GM18867 (cell line): ENCODE results near the gene MGMT.

Experiments used
- ATAC-seq: cut with Tn5 transposase; IDR thresholded peaks from one replicate; pipeline ENCODE4 v1.9.1; 2021; ENCODE audit warnings: mild to moderate bottlenecking, moderate library complexity; ENCODE audit not compliant: unreplicated experiment

Gene MGMT

DNA sequence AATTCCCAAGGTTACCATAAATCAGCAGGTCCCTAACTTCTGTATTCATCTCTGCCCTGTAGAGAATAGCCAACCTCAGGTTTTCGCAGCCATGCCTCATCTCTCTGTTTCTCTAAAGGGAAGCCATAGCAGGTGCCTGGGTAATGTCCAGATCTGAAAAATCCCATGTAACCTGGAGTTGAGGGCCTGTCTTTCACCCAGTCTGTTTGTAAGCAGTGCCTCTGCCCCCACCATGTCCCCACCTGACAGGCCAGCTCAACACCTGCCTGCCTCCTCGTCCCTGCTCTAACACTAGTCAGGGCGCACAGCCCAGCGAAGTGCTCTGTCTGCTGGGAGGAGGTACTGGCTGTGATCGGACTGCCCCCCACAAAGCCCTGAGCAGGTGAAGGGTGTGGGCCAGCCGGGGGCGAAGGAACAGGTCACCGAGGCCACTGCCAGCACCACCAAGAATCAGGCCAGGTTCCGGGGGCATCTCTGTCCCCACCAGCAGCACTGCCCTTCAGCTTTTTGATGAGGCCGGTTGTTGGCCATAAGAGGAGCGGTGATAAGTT, 210.4 kb downstream of the MGMT start:
- no peak for ATAC-seq

DNA sequence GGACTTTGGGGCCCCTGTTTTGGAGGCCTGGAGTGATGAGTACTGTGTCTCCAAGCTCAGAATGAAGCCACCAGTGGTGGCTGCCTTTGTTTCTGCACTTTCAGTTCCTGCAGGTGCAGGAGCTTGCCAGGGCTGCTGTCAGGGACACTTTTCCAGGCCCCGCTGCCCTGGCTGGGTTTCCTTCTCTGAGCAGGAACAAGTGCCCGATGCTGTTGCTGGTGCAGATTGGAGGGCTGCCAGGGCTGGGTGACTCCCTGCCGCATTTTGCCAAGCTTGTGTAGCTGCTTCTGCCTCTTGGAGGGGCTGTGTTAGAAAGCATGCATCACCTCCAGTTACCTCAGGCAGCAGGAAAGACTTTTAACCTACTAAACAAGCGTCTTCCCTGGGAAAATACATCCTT, 211.1 kb downstream of the MGMT start:
- ATAC-seq: no peak

DNA sequence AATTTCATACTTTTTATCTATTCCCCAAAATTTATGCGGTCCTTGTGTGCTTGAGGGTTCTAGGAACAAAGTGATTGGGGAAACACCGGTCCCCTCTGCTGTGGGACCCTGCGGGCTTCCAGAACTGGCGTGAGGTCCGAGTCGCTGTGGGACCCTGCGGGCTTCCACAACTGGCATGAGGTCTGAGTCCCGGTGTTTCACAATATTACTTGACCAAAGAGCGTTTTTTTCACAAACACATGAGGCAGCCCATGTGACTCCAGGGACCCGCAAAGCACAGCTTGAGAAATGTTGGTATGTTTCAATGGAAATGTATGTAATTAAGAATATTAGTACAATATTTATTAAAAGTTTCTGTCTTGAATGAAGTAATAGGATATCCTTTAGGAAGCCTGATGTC, 212.2 kb downstream of the MGMT start:
- ATAC-seq: no peak

DNA sequence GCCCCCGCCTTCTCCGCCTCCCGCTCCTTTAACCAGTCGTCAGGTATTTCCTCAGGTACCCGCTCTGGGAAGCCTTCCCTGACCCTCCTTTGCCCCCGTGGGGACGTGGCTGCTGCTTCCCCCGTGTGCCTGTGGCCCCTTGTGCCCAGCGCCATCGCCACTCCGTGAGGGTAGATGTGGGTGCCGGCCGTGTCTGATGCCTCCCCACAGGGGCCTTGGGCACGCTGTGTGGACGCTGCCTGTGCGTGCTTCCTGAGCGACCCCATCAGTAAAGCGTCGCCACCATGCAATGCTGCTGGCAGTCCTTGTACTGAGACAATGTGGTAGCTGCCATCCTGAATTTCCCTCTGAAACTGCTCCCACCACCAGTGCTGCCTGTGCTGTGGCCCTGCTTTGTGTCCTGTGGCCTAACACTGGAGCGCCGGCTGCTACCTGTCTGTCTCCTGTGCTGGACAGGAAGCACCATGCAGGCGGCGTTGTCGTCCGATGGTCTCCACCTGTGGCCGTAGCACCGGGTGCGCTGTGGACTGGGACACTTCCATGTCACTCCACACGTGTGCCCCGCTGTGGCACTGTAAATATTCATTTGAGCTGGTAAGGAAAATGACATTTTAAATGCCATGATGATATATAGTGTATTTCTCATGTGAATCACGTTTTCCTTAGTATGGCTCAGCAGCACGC, 213.8 kb downstream of the MGMT start:
- no peak for ATAC-seq

DNA sequence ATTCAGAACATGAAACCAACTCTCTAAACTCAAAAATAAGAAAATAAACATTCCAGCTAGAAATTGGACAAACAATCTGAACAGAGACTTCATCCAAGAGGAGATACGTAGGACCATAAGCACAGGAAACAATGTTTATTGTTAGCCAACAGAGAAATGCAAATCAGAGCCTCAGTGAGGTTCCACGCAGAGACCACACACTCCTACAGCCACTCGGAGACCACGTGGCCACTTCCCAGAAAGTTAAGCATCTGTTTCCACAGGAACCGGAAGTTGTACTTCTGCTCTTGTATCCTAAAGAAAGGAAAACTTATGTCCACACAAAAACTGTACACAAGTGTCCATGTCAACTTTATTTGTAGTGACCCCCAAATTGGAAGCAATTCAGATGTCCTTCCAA, 214.8 kb downstream of the MGMT start:
- no peak for ATAC-seq

DNA sequence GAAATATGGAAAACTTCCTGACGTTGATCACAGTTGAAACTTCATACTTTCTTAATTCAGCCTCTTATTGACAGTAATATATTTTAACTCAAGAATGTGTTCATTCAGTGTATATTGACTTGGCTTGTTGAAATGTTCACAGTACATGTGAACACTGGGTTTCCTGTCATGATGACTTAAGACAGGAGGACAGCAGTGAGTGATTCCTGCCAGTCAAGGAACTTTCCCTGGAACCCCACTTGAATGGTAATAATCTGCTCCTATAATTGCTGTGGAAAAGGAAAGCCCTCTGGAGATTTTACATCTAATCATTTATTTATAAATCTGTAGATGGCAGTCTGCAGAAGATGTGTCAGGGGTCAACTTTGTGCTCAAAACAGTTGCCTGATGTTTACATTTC, 216.5 kb downstream of the MGMT start:
- no peak for ATAC-seq

DNA sequence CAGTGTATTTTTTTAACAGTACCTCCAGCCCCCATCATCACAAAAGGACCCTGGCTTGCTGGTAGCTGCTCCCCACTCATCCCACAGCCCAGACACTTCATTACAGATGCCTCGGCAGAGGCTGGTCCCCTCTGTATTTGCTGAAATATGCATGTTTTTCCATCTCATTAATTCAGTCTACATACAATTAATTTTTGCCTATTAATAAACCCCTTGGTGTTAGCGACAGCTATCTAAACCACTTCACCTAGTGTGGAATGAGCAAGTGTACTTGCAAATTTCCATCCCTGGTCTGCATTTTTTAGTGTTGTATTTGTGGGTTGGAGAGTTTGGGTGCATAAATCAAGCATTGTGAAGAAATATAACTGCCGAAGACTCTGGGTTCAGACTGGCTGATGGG, 216.9 kb downstream of the MGMT start:
- no peak for ATAC-seq

DNA sequence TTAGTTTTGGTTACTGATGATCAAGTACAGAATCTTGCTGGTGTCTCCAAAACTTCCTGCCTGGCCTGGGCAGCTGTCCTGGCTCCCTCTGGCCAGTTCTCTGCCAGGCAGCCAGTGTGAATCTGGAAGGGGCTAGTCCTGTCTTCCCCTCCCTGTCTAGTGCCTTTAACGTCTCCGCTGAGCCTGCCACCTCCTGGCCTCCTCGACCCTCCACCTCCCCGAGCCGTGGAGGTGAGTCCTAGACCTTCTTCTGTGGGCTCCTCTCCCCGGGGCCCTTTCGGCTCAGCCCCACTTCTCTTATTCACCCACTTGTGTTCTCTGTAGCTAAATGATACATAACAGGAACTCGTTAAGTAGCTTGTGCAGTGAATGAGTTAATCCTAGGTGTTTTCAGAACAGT, 218.2 kb downstream of the MGMT start:
- ATAC-seq: no peak

DNA sequence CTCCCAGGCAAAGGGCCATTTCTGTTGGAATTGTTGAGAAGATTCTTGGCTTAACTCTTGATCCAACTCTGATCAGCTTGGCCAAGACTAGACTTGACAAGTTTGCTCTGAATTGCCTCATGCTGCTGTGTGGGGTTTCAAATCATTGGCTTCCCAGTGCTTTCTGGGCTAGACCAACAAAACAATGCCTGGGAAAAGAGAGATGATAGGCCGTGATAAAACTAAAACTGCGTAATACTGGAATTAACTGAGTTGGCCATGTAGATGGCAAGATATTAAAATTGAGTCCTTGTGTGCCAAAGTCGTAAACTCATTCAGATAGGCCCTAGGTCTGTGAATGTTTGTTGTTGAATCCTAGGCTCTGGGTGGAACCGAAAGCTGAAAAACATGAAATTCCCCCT, 222.6 kb downstream of the MGMT start:
- ATAC-seq: no peak

DNA sequence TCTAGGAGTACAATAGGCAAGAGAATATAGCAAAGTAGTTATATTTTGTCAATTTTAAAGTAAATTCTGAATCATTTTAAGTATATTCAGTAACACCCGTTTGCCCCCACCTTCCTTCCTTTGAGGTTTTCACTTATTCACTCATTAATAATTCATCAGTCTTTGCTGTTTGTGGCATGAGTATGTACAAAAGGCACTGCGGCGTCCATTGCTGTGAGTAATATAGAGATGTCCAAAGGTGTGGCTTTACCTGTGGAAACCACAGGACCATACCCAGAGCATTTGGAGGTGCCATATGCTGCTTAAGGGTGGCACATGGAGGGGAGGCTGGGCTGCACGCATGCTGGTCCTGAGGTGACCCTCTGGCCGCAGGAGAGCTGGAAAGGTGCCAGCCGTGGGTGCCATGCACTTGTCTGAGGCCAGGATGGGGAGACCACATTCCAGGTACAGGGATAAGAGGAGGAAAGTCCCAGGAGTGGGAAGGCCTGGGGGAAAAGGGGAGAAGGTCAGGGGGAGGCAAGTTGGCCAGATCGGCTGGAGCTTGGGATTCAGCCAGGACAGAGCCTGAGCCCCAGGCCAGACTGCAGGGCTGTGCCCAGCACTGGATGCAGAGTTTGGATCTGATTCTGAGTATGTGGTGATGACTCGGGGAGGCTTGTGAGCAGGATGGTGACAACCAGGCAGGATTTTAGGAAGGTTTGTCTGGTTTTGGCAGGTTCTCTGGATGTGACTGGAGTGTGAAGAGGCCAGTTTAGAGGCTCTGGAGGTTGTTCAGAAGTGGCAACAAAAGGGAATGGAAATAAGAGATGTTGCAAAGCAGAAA, 223.4 kb downstream of the MGMT start:
- no peak for ATAC-seq

DNA sequence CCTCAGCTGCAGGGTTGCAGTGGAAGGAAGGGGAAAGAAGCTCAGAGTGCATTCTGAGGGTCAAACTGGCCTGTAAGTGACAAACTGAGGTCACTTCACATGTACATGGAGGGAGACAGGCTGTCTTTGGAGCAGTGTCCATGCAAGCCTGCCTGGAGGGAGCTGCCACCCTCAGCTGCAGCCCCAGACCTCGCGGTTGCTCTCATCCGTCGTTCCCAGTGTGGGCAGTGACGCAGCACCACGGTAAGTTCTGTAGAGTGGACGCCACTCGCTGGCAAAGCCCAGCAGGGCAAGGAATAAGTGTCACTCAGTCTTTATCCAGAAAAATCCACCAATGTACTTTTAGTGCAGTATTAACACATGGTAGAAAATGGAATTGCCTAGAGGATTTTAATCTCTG, 225.7 kb downstream of the MGMT start:
- ATAC-seq: no peak

DNA sequence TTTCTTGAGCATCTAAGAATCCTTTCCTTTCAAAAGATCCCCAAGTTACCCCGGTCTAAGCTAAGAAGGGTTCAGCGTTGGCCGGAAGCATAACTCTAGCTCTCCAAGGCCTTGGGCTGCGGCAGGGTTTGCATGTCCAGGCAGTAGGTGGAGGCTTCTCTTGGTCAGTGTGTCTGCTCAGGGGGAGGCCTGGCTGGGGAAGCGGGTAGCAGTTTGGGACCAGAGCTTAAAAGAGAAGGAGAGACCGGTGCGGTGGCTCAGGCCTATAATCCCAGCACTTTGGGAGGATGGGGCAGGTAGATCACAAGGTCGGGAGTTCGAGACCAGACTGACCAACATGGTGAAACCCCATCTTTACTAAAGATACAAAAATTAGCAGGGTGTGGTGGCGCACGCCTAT, 226.3 kb downstream of the MGMT start:
- no peak for ATAC-seq

DNA sequence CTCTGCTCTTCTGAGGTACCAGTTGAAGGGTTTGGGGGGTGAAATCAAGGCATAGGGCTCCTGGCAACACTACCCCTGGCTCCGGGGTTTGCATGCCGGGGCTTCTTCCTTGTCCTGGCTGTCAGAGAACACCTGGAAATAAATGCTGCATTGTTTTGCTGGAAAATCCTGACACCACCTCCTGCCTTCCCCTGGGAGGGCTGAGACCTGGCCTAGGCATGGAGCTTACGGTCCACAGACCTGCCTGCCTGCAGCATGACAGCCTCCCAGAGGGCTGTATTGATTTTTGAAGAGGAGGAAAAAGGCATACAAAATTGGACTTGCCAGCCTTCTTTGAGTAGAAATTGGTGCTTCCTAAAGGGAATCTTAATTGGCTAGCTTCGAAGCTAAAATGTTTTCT, 227.1 kb downstream of the MGMT start:
- no peak for ATAC-seq

DNA sequence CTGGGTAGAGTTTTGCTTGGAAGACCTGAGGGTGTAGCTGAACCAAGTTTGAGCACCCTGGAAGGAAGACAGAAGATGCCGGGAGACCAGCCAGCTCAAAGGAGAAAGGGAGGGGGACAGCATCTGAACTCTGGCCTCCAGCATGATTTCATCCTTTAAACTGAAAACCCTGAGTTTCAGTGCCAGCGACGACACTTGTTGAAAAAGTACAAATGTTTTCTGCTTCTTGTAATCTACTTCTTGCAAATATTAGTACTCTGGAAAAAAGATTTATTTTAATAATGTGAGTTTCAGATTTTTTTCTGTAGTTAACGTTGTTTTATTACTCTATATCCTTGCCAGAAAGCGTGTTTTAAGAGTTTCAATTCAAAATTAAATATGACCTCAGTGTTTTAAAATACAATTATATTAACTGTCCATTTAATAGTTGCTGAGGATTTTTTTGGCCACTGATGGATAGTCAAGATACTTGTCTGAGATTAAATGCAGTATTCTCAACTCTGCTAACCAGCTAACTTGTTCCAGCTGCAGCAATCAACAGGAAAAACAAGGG, 227.7 kb downstream of the MGMT start:
- no peak for ATAC-seq

DNA sequence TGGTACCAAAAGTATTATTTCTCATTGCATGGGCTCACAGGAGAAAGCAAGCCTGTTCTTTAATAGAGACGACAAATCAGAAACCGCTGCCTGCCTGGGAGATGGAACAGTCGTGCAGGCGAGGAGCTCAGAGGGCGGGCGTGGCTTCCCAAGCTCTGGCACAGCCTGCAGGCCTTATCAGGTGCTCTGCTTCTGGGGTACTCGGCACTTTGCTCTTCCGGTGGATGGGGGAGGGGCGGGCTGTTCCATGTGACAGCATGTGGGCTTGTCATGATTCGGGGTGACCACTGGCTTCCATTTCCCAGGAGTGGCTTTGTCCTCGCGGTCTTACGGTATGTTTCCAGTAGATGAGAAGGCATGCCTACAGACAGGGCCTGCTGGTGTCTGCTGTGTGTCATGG, 228.6 kb downstream of the MGMT start:
- ATAC-seq: no peak

DNA sequence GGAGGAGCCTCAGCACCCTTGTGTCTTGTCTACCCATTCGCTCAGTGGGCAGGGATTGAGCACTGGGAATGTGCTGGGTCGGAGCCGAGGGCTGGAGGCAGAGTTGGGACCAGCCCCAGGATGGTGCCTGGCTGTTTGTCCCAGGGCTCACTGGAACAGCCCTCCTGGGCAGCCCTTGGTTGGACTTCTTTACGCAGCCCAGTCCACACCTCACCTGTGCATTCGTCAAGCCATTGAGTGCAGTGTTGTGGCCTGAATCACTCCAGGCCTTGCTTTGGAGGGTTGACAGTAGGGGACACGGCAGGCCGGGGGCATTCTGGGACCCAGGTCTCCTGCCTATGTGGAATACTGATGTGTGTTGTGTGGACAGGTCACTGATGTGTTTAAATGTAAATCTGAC, 229.6 kb downstream of the MGMT start:
- ATAC-seq: no peak

DNA sequence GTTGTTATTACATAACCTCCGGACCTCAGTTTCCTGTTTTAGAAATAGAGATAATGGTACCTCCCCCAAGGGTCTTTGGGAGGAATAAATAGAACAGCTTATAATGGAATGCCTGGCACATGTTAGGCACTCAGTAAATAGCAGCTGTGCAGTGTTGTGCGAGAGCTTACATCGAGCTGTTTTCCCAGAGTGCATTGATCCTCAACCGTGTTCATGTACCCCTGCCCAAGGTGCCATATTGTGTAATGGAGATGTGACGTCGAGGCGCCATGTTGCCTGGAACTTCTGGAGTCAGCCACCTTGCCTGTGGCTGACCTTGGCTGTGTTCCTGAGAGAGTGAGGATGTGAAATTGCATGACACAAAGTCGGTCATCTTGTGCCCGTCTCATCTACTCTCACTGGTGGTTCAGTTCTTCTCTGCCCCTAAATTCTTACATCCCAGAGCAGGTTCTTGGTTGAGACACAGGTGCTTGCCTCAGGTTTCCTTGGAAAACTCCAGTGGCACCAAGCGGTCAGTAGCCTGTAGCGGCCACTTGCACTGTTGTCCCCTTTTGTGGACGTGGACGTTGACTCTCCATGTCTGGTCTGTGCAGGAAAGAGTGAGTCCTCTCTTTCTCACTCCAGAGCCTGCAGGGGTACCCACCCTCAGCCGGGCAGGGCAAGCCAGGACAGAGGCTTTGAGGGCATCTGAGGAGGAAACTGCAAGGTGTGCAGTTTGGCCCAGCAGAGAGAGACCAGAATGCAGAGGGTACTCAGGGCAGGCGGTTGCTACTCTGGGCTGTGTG, 230.6 kb downstream of the MGMT start:
- no peak for ATAC-seq

DNA sequence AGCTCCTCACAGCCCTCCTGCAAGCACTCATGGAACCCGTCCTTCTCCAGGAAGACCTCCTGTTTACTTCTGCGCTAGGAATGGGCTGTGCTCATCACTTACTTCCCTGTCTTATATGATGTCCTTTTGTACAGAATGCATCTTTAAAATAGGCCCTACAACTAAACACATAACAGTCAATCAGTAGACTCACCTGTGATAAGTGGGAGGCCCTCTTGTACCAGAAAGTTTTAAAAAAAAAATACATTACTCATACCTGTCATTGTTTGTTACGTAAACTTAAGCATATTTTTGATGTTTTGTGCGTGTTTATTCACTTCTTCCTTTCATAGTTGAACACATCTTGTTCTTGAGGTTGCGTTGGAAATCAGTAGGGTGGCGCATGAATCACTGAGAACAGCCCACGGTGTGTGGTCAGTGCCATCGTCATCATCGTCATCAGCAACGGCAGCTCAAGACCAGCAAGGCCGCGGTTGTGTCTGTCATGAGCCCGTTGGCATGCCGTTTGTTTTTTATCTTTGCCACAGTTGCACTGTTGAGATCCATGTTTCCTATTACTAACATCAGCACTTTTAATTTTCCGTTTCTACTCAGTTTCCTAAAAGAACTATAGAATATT, 232.8 kb downstream of the MGMT start:
- no peak for ATAC-seq

DNA sequence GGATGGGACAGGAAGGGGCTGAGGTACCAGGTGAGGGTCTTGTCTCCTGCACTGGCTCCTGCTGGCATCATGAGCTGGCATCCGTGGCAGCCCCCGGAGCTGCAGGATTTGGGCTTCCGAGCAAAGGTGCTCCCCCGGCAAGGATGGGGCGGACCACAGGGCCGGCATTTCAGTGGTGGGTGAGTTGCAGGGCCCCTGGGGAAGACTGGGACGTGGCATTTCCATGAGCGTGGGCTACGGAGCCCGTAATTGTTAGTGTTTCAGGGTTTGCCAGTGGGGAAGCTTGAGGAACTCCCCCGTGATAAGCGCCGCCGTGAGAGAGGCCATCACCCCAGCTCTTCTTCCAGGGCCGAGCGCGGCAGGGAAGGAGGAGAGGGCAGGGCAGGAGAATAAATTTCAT, 235.6 kb downstream of the MGMT start:
- no peak for ATAC-seq

DNA sequence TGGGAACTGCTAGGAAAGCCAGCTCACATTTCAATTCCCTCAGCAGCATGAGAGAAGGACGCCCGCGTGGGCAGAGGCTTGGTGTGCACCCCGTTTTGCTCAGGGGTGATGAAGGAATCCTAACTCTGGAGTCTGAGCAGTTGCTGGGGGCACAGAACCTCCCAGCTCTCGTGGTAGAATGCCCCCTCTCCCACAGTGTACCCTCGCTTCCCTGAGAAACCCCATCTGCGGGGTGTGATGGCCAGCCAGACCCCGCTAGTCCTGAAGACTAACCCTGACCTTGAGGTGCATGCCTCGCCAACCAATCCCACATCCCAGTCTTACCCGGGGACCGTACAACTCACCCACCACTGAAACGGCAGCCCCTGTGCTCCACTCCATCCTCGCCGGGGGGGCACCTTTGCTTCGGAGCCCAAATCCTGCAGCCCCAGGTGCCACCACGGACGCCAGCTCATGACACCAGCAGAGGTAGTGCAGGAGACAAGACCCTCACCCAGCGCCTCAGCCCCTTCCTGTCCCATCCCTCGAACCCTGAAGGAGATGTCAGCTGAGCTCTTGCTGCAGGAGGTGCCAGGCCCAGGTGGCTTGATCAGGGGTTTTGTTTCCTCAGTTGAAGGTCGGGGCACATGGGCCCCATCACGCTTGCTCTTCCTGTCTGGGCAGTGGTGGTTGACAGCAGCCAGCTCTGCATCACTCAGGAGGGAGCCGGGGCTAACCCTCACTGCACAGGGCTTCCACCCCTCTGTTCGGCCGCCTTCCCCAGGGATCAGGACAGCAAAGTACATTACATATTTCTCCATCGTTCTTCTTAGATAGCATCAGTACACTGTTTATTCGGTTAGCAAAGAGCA, 236.5 kb downstream of the MGMT start:
- ATAC-seq: no peak
